Measurements from ENCODE around the gene PBX2.
"Not testable (repeated sequence)": the region's sequence is repeated elsewhere in the genome, so short reads cannot be mapped to it uniquely, and the experiment has no call there.

PBX2 gene

GRCh38 chr6:32151863-32152768 lies 37.9 kb downstream of the PBX2 start, which contains the start of gene PRRT1:
PRRT1 (minus strand) TSS chr6:32151939; CDS start chr6:32151827, 112 bp downstream.
- DNase-seq (ENCODE audit: low read depth in 2 of 2, low spot score in 1 of 2) = no peak

- DNase-seq (ENCODE audit: low read depth in 2 of 2, low spot score in 1 of 2) = no peak
Measured at GRCh38 chr6:32151181-32151862, 38.7 kb downstream of the PBX2 start.

GRCh38 chr6:32149932-32150870 lies 39.8 kb downstream of the PBX2 start:
- DNase-seq (ENCODE audit: low read depth in 2 of 2, low spot score in 1 of 2) = no peak

GRCh38 chr6:32149092-32149755 lies 40.8 kb downstream of the PBX2 start:
- no peak for DNase-seq (ENCODE audit: low read depth in 2 of 2, low spot score in 1 of 2)

- peak in 1 of 2 donors; percentile 36 for DNase-seq (ENCODE audit: low read depth in 2 of 2, low spot score in 1 of 2)
Measured at GRCh38 chr6:32148289-32149091, 41.5 kb downstream of the PBX2 start.

GRCh38 chr6:32147401-32148132 lies 42.4 kb downstream of the PBX2 start:
- DNase-seq (ENCODE audit: low read depth in 2 of 2, low spot score in 1 of 2) = no peak

GRCh38 chr6:32146687-32147086 lies 43.3 kb downstream of the PBX2 start:
- DNase-seq (ENCODE audit: low read depth in 2 of 2, low spot score in 1 of 2) = no peak

- no peak for DNase-seq (ENCODE audit: low read depth in 2 of 2, low spot score in 1 of 2)
Measured at GRCh38 chr6:32146287-32146686, 43.7 kb downstream of the PBX2 start.

GRCh38 chr6:32144238-32144637 lies 45.8 kb downstream of the PBX2 start:
- DNase-seq (ENCODE audit: low read depth in 2 of 2, low spot score in 1 of 2) = not testable (repeated sequence)

- no peak for DNase-seq (ENCODE audit: low read depth in 2 of 2, low spot score in 1 of 2)
Measured at GRCh38 chr6:32140420-32141046, 49.5 kb downstream of the PBX2 start.

GRCh38 chr6:32139590-32139989 lies 50.4 kb downstream of the PBX2 start:
- no peak for DNase-seq (ENCODE audit: low read depth in 2 of 2, low spot score in 1 of 2)

GRCh38 chr6:32137454-32137853 lies 52.5 kb downstream of the PBX2 start:
- DNase-seq (ENCODE audit: low read depth in 2 of 2, low spot score in 1 of 2) = no peak

All from stimulated activated CD8-positive, alpha-beta memory T cell treated with anti-CD3 and anti-CD28 coated beads, Interleukin-4, amount 100 ng/mL, for 1 hour (primary cell).